Measurements from ENCODE around the gene SLC44A1. TPM values are rescaled to one million over a fixed set of nuclear protein-coding genes. Genes with fewer than 3 reads are reported as not detected.

The SLC44A1 gene
- total RNA-seq, 1 donor: 28.3 TPM

- no peak for DNase-seq (ENCODE audit: low read depth in 2 of 3, low spot score in 2 of 3)
Observed at GRCh38 chr9:105376893-105377292, 132.4 kb downstream of the SLC44A1 start.

GRCh38 chr9:105385381-105385985 is 141.0 kb downstream of the SLC44A1 start:
- peak; percentile 5 to 16 (median 10) for DNase-seq (ENCODE audit: low read depth in 2 of 3, low spot score in 2 of 3)

- no peak for DNase-seq (ENCODE audit: low read depth in 2 of 3, low spot score in 2 of 3)
Observed at GRCh38 chr9:105389796-105390195, 145.3 kb downstream of the SLC44A1 start.

GRCh38 chr9:105390871-105391270 is 146.4 kb downstream of the SLC44A1 start:
- DNase-seq (ENCODE audit: low read depth in 2 of 3, low spot score in 2 of 3): no peak

- DNase-seq (ENCODE audit: low read depth in 2 of 3, low spot score in 2 of 3): no peak
Observed at GRCh38 chr9:105391288-105391687, 146.8 kb downstream of the SLC44A1 start.

GRCh38 chr9:105392531-105392930 is 148.1 kb downstream of the SLC44A1 start:
- DNase-seq (ENCODE audit: low read depth in 2 of 3, low spot score in 2 of 3): no peak

- no peak for DNase-seq (ENCODE audit: low read depth in 2 of 3, low spot score in 2 of 3)
Observed at GRCh38 chr9:105393576-105394344, 149.3 kb downstream of the SLC44A1 start.

- DNase-seq (ENCODE audit: low read depth in 2 of 3, low spot score in 2 of 3): no peak
Observed at GRCh38 chr9:105396441-105396840, 152.0 kb downstream of the SLC44A1 start.

GRCh38 chr9:105396901-105397300 is 152.4 kb downstream of the SLC44A1 start:
- DNase-seq (ENCODE audit: low read depth in 2 of 3, low spot score in 2 of 3): no peak

GRCh38 chr9:105399117-105399516 is 154.7 kb downstream of the SLC44A1 start:
- DNase-seq (ENCODE audit: low read depth in 2 of 3, low spot score in 2 of 3): no peak

GRCh38 chr9:105401651-105402050 is 157.2 kb downstream of the SLC44A1 start:
- no peak for DNase-seq (ENCODE audit: low read depth in 2 of 3, low spot score in 2 of 3)

GRCh38 chr9:105403552-105404248 is 159.2 kb downstream of the SLC44A1 start:
- DNase-seq (ENCODE audit: low read depth in 2 of 3, low spot score in 2 of 3): no peak

- peak; percentile 31 to 75 (median 46) for DNase-seq (ENCODE audit: low read depth in 2 of 3, low spot score in 2 of 3)
Observed at GRCh38 chr9:105405514-105406131, 161.2 kb downstream of the SLC44A1 start.

GRCh38 chr9:105406369-105406768 is 161.9 kb downstream of the SLC44A1 start:
- no peak for DNase-seq (ENCODE audit: low read depth in 2 of 3, low spot score in 2 of 3)

GRCh38 chr9:105413525-105413924 is 169.1 kb downstream of the SLC44A1 start:
- no peak for DNase-seq (ENCODE audit: low read depth in 2 of 3, low spot score in 2 of 3)

GRCh38 chr9:105414947-105415661 is 170.7 kb downstream of the SLC44A1 start:
- DNase-seq (ENCODE audit: low read depth in 2 of 3, low spot score in 2 of 3): peak; percentile 42 to 75 (median 54)

GRCh38 chr9:105415662-105415980 is 171.2 kb downstream of the SLC44A1 start:
- DNase-seq (ENCODE audit: low read depth in 2 of 3, low spot score in 2 of 3): no peak

GRCh38 chr9:105416840-105417239 is 172.4 kb downstream of the SLC44A1 start:
- no peak for DNase-seq (ENCODE audit: low read depth in 2 of 3, low spot score in 2 of 3)

- no peak for DNase-seq (ENCODE audit: low read depth in 2 of 3, low spot score in 2 of 3)
Observed at GRCh38 chr9:105418588-105419500, 174.4 kb downstream of the SLC44A1 start.

Data from hematopoietic multipotent progenitor cell (in vitro differentiated cells).